Fibroblast of skin of back (primary cell): ENCODE data around the gene NPC1.
"Not testable (repeated sequence)": the region's sequence is repeated elsewhere in the genome, so short reads cannot be mapped to it uniquely, and the experiment has no call there.

Source experiments
- DNase-seq: peaks from one replicate; pipeline ENCODE4 v3.0.0-alpha.2; 2013

NPC1 gene

DNA sequence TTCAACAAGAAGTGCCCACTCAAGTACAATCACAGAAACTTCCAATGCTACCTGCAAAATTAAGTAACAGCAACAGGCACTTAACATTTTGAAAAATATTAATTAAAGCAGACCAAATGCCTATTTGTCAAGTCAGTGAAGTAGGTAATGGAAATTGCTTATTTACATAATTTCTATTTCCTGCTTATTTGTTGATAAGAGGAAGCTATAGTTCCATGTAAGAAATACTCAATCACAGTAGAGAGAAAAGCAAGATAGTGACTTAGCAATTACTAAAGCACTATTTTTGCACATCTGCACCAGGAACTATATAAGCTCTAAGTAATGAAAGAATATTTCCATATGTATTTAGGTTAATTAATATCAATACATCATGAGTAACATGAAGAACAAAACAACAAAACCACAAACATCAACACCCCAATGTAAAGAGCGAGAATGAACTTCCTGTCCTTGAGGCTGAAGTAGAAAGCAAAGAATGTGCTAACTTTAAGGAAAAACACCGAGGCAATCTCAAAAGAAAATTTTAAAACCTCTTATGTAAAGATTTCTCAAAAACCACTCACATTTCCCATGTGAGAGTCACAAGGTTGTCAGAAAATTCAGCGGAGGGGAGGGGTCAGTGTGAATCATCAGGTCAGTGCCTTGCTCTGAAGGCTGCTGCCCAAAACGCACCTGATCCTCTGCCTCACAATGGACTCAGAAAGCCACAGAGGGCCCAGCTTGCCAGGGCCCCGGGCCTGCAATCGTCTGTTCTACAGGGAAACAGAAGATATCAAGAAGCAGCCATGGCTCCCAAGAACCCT is 12.5 kb downstream of the NPC1 start:
- DNase-seq, result peak; percentile 63

DNA sequence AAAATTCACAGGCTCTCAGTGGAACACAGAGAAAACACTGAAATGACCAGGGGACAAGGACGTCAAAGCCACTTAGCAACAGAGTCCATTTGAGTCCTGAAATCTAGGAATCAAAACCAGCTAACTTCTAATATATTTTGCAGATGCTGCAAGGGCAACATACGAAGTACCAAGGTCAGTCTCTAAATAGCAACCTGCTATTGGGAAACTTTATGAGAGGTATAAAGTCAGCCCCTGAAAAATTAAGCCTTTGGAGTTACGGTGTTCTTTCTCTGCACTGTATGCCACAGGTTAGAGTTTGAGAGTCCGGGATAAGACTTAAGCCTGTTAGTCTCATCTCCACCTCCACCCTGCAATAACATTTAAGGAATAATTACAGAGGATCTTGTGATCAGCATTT is 13.3 kb downstream of the NPC1 start:
- no peak for DNase-seq

DNA sequence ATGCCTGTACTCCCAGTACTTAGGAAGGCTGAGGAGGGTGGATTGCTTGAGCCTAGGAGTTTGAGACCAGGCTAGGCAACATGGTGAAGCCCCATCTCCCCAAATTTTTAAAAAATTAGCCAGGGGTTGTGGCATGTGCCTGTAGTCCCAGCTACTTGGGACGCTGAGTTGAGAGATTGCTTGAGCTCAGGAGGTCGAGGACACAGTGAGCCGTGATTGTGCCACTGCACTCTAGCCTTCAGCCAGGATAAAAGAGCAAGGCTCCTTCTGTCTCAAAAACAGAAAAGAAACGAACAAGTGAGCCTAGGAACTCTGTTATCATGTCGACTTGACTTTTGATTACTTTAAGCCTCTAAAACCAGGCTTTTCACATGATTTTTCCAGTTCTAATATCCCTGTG is 13.7 kb downstream of the NPC1 start:
- no peak for DNase-seq

DNA sequence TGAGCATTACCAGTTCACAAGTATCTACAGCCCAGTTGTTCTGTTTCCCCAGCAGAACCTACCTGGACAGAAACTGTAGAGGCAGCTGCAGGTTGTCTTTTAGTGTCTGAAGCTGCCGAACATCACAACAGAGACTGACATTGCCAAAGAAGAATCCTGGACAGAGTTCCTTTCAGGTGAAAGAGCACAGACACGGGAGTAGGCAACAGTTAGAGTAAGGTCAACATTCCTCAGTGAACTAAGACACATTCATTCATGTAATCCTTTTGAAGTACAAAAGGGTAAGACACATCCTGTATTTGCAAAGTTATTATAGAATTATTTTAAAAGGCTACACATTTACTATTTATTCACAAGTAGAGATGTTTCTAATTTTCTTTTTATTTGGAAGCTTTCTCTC is 14.3 kb downstream of the NPC1 start:
- no peak for DNase-seq

DNA sequence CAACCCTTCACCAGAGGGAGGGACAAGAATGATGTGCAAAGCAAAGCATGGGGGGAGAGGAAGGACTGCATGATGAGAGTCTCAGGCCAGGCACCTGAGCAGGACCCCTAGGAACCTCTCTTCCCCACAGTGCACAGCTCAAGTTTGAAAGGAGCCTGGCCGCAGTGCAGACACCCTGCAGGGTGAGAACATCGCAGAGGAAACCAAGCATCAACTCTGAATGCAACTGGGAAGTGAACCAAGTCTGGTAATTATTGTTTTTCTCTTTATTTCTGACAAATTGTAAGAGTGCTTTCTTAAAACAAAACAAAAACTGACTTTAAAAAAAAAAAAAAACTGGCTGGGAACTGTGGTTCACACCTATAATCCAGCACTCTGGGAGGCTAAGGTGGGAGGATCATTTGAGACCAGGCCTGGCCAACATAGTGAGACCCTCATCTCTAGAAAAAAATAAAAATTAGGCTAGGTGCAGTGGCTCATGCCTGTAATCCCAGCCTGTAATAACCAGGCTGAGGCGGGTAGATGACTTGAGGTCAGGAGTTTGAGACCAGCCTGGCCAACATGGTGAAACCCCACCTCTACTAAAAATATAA is 15.3 kb downstream of the NPC1 start:
- no peak for DNase-seq

DNA sequence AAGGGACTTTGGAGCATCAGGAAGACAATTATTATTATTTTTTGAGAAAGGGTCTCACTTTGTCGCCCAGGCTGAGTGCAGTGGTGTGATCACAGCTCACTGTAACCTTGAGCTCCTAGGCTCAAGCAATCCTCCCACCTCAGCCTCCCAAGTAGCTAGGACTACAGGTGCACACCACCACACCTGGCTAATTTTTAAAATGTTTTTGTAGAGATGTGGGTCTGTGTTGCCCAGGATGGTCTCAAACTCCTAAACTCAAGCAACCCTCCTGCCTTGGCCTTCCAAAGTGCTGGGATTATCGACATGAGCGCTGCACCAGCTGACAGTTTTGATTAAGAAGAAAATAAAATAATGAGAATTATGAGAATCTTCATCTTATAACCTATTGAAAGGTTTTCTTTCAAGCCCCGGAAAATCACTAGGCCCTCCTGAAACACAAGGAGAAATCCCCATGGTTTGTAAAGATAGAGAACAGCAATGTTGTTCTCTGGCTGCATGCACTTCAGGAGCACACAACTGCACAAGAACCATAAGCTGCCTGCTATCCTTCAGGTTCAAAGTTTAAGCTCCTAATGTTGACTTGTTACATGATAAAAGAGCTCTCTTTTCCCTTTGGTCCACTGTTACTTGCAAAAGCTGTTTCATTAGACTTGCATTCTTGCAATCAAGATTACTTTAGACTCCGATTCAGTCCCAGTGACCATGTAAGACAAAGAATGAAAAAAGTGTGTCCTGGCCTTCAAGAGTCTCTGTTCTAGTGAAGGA is 16.8 kb downstream of the NPC1 start:
- DNase-seq, result no peak

DNA sequence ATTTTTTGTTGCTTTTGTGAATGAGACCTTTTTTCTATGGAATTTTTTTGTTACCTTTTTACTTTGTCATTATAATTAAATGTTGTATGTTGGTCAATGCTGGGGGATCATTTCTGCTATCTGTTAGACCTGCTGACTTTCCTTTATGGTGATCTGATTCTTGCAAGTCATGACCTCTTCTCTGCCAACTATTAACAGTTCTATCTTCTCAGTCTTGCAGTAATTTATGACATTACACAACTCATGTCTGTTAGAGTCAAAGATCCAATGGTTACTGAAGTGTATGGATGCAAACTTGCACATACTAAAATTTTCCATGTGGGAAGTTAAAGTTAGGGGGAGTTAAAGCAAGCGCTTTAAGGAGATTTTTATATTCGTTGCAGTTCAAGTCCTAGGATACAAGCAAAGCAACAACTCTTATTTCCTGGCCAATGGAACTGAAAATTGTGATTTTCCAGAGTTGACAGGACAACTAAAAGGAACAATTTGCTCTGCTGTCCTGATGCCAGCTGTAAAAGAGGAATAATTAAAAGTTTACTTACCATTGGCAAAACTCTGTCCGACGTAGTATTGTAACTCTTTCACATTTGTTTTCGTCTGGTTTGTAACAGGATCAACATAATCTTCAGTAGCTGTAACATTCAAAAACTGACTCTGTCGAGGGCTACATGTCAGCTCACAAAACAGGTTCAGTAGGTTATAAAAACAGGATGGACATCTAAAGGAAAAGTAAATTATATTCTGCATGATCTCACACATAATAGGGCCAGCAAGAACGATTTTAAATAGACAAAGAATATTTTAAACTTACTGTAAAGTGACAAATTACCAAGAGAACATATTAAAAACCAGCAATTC is 17.8 kb downstream of the NPC1 start:
- no peak for DNase-seq

DNA sequence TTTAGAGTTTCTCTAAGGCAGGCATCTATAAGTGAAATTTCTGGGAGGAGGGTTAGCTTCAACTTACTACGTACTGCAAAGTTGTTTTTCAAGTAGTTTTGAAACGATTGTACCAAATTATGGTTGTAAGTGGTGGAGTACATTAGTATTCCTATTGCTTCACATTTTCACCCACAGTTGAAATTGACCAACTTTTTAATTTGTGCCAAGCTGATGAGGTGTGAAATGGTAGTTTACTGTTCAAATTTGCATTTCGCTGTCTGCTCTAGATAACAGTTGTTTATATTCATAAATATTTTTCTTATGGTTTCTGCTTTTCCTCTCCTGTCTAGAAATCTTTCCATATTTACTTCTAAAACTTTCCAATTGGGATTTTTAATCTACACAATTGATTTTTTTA is 18.6 kb downstream of the NPC1 start:
- no peak for DNase-seq

DNA sequence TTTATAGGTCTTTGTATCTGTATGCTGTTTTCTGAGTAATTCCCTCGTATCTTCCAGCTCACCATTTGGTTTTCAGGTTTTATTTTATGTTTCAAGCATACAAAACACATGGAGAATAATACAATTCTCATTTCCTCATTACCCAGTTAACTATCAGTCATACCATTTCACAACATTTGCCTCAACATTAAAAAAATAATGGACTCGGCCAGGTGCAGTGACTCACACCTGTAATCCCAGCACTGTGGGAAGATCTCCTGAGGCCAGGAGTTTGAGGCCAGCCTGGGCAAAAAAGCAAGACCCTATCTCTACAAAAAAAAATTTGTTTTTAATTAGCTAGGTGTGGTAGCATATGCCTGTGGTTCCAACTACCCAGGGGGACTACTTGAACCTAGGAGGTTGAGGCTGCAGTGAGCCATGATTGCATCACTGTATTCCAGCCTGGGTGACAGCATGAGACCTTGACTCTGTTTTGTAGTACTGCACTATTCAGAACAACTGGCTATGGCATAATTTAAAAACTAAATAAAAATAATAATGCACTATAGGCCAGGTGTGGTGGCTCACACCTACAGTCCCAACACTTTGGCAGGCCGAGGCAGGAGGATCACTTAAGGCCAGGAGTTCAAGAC is 20.3 kb downstream of the NPC1 start:
- no peak for DNase-seq

DNA sequence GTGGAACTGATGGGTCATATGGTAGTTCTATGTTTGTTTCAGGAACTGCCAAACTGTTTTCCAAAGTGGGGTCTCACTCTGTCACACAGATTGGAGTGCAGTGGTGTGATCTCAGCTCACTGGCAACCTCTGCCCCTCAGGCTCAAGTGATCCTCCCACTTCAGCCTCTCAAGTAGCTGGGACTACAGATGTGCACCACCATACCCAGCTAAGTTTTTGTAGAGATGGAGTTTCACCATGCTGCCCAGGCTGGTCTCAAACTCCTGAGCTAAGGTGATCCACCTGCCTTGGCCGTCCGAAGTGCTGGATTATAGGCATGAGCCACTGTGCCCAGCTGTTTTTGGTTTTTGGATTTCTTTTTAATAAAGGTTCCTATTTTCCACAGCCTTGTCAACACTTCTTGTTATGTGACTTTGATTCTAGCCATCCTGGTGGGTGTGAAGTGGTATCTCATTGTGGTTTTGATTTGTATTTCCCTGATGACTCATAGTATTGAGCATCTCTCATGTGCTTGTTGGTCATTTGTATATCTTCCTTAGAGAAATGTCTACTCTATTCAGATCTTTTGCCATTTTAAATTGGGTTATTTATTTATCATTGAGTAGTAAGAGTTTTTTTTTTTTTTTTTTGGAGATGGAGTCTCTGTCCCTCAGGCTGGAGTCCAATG is 22.8 kb downstream of the NPC1 start:
- peak; percentile 49 for DNase-seq

DNA sequence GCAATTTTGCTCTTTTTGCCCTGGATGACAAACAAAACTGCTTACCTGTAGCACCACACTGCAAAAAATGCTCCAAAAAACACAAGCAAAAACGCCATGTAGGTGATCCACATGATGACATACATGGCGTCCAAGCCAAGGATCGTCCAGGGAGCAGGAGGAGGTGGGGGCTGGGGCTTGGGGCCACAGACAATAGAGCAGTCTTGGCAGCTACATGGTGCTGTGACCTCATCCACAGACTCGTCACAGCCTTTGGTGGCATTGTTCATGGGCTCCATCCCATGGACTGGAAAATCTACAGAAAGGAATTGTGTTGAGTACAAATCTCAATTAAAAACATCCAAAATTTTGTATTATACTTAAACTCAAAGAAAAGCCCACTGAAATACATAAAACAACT is 26.1 kb downstream of the NPC1 start:
- no peak for DNase-seq

DNA sequence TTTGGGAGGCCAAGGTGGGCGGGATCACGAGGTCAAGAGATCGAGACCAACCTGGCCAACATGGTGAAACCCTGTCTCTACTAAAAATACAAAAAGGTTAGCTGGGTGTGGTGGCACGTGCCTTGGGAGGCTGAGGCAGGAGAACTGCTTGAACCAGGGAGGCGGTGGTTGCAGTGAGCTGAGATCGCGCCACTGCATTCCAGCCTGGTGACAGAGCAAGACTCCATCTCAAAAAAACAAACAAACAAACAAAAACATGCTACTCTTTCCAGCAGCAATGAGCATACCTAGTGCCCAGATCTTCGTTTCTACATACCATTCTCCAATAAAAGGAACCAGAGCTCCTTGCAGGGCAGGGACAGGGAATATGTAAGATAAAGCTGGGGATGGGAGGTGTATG is 28.8 kb downstream of the NPC1 start:
- not testable (repeated sequence) for DNase-seq

DNA sequence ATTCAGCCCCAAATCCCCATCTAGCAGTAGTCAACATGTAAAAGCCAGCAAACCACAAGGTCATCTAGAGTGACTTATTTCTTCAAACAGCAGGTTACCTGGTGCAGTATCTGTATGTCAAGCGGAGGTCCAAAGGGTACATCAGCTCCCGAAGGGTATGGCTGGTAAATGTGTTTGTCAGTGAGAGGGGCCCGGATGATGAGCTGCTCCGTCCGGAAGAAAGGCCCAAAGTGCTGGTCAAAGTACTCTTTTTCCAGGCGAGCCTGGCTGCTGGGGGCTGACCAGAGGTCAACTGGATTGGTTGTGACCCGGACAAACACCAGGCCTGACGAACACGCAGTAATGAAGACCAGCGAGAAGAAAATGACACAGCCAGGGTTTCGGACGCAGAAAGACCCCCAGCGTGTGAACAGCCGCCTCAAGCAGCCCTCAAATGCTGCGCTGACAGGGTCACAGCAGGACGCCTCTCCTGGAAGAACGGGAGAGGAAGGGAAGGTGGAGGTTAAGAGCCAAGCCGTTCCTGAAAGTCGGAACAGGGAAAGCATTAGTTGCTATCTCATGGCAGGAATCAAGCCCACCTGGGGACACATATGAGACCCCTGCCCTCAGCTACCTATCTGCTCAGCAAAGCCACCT is 30.0 kb downstream of the NPC1 start:
- DNase-seq, result no peak

DNA sequence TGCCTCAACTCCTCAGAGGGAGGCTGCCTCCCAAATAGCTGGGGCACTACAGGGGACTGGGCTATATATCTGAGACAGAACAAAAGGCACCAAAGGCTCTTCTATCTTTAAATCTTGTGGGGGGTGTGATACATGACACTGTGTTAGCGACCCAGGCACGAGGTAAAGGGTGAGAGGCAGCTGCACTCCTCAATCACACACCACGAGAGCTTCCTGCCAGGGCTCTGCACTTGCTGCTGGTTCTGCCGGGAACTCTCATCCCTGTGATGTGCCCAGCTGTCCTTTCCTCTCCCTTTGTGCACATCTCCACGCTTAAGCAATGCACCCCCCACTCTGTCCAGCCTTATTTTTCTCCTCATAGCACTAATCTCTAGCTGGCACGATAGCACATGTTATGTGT is 32.4 kb downstream of the NPC1 start:
- no peak for DNase-seq

DNA sequence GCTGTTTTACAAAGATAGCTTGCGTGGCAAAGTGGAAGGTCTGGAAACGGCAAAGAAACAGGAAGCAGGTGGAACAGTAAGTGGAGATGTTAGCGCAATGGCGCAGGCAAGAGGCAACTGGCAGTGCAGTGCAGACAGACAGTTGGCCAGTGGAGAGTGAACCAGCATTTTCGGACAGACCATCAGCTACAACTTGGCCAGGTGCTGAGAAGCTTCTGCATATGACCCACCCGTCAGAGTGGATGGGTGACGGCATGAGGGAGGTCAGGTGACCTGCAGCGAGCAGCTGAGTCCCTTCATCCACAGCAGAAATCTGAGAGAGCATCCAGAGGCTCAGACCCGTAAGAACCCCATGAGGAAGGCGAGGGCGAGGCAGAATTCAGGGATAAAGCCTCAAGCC is 33.8 kb downstream of the NPC1 start:
- no peak for DNase-seq

DNA sequence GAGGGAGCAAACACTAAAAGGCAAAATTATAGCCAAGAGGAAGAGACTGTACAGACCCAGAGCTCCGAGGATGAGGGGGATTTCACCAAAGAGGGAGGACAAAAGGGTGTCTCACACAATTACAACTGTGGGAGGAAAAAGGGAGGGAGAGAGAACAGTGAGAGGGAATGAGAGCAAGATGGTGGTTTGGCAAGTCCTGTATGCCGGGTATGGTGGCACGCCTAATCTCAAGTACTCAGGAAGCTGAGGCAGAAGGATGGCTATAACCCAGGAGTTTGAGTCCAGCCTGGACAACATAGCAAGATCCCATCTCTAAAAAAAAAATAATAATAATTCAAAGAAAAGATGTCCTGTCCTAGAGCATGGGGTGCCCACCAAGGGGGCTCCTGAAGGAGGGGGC is 34.3 kb downstream of the NPC1 start:
- DNase-seq, result no peak

DNA sequence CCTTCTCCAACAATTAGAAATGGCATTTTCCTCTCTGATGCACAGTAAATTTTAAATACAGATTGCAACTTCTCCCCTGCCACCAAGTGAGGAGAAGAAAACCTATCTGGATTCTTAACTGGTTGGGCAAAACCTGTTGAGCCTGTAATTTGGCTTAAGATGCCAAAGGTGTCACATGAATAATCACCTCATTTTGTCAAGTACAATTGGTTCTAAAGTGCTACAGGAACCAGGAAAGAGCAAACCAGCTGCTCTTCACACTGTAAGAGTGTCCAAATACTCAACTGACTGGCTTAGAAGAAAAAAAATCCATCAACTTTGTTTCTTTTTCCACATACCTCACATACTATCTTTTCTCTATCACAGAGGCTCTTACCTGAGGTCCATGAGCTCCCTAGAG is 35.4 kb downstream of the NPC1 start:
- no peak for DNase-seq

DNA sequence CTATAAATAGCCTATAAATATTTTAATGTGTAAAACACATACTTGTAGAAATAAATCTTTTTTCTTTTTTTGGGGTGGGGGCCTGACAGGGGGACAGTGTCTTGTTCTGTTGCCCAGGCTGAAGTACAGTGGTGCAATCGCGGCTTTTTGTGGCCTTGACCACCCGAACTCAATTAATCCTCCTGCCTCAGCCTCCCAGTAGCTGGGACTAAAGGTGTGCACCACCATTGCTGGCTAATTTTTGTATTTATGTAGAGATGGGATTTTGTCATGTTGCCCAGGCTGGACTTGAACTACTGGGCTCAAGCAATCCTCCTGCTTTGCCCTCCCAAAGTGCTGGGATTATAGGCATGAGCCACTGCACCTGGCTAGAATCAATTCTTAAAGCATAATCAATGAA is 37.6 kb downstream of the NPC1 start:
- no peak for DNase-seq

DNA sequence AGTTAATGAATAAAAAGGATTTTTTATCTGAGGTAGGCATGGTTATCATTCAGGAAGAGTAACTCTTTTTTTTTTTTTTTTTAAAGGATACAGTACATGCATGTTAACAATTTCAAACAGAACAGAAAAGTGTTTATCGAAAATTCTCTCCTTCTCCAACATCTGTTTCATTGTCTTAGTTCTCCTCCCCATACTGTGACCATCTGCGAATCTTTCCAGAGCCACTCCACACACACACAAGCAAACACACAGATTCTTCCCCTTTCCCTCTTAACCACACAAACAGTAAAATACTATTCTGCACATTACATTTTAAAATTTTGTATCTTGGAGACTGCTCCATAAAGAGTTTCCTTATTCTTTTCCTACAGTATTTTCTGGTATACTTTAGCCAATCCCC is 38.0 kb downstream of the NPC1 start:
- DNase-seq, result no peak

DNA sequence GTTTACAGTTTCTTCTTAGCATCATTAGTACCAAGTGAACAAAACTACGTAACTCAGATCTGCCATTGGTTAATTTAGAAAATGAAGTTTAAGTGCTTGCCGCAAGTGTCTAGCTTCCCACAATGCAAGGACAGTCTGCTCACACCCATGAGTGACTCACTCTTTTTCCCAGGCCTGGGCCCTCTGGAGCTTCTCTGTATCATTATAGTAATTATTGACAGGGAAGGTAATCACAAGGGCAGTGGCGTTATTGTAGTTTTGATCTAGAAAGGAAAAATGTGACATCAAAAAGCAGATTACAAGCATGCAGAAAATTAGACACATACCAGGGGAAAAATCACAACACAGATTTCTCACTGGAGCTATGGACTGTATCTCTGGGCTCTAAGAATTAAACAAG is 38.5 kb downstream of the NPC1 start:
- peak; percentile 55 for DNase-seq

DNA sequence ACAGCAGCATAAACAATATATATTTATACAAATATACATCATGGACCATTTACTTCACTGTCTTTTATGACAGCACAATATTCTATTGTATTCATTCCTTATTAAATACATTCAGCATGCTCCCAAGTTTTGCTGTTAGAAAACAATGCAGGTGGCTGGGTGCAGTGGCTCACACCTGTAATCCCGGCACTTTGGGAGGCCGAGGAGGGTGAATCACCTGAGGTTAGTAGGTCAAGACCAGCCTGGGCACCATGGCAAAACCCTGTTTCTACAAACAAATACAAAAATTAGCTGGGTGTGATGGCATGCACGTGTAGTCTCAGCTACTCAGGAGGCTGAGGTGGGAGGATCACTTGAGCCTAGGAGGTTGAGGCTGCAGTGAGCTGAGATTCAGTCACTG is 39.0 kb downstream of the NPC1 start:
- no peak for DNase-seq
